GM12892 (cell line): Measurements from ENCODE around the gene GAD1.

ENCODE experiments used
- POLR2A ChIP-seq: IDR thresholded peaks from 2 replicates; pipeline ENCODE4 v1.6.1; 2011; ENCODE audit warnings: low read depth, low read length, control low read depth
- POLR2AphosphoS5 ChIP-seq: IDR thresholded peaks from 2 replicates; pipeline ENCODE4 v1.6.1; 2011; ENCODE audit warnings: low read depth, low read length, control low read depth
- TAF1 ChIP-seq: IDR thresholded peaks from 2 replicates; pipeline ENCODE4 v1.6.1; 2011; ENCODE audit warnings: low read depth, mild to moderate bottlenecking, control low read depth, low read length, borderline replicate concordance

DNA sequence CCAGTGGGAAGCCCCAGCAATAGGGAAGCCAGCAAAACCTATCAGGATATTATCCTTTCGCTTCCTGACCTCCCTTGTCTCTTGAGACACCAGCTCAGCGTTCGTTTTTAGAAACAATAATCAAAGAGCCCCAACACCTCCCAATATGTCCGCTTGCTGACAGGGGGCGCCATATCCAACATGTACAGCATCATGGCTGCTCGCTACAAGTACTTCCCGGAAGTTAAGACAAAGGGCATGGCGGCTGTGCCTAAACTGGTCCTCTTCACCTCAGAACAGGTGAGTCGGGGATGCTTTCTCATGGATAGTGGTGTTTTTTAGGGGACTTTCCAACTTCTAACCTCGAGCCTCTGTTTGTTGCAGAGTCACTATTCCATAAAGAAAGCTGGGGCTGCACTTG, 28.7 kb downstream of the GAD1 start:
- TF ChIP-seq POLR2AphosphoS5, result no peak
- TF ChIP-seq POLR2A, result no peak
- no peak for TF ChIP-seq TAF1
